Islet precursor cell (in vitro differentiated cells): ENCODE results near the gene FAM81B.
A peak's percentile ranks its signal among the peaks of the same experiment; 100 is the strongest.
"Not testable (repeated sequence)": the region's sequence is repeated elsewhere in the genome, so short reads cannot be mapped to it uniquely, and the experiment has no call there.

ENCODE experiments used
- DNase-seq: peaks from one replicate; pipeline ENCODE4 v3.0.0-alpha.2; 2018

The FAM81B gene

DNA sequence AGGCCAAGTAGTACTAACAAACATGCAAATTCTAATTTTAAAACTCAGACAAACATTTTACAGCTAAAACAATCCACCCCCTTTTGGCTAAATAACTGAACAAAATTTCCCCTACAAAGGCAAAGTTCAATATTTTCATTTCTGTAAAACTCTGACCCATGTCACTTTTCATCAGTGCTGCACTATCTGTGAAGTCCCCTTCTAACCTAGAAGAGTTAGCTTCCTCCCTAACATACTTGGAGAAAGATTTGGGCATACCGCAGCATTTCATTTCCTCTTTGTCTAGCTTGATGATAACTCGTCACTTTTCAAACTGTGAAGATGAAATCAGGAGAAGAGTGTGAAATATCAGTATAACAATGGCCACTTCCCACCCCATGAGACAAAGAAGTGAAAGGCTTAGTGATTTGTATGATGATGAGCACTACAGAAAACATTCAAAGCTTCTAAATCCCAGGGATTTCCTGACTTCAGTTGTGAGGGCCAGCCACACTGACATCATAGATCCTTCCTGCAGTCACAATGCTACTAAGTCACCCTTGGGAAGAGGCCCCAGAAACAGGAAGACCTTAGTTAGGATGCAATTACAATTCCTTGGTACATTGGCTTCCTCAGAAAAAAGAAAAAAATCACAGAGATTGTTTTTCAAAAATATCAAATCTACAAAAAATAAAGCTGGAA is at the start of gene FAM81B:
FAM81B (plus strand) TSS at position 555 of the 681 bp plus-strand sequence; CDS start at position 579, 24 bp downstream.
- DNase-seq, result no peak

DNA sequence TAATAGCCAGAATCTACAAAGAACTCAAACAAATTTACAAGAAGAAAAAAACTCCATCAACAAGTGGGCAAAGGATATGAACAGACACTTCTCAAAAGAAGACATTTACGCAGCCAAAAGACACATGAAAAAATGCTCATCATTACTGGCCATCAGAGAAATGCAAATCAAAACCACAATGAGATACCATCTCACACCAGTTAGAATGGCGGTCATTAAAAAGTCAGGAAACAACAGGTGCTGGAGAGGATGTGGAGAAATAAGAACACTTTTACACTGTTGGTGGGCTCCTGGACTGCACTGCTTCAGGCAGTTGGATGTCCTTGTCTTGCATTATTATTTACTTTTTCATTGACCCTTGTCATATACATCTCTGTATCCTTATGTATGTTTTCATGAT is 49.7 kb upstream of the FAM81B start:
- DNase-seq, result not testable (repeated sequence)

GRCh38 chr5:95347506-95348120 is 43.6 kb upstream of the FAM81B start:
- DNase-seq, result no peak

- no peak for DNase-seq
Measured at GRCh38 chr5:95350631-95351030, 40.5 kb upstream of the FAM81B start.

- DNase-seq, result no peak
Measured at GRCh38 chr5:95352691-95353090, 38.5 kb upstream of the FAM81B start.

DNA sequence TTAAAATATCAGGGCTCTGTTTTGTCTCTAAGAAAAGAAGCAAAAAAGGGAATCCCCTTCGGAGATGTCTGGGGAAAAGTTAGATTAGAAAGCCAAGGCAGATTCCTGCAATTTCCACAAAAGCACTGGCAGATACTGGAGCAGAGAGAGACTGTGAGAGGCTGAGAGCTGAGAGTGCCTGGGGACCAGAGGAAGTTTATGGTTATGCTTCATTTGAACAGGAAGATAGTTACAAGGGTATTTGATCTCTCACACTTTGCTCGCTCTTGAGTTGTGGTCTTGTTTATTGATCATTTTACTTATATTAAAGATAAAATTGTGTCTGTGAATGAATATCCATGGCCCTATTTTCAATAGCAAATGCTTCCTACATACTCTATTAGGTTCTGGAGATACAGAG is 32.8 kb upstream of the FAM81B start:
- no peak for DNase-seq

DNA sequence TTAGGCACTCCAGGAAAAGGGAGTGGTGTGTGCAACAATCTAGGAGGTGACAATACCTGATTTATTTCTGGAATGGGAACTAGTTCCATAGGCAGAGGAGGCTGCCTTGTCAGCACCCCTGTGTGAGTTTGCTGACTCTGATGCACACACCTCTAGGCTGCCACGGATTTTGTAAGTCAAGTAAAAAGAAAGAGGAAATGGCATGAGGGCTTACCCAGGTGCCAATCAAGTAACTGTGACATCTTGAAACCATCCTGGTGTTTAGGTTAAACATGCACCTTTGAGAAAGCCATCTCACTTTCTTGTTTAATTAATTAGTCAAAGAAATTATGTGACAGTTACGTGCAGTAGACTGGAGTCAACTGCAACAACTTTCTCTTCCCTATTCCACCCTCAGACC is 32.3 kb upstream of the FAM81B start:
- DNase-seq, result no peak

GRCh38 chr5:95360667-95361066 is 30.5 kb upstream of the FAM81B start:
- DNase-seq, result not testable (repeated sequence)

GRCh38 chr5:95365302-95366095 is 25.7 kb upstream of the FAM81B start:
- DNase-seq, result peak; percentile 59

- no peak for DNase-seq
Measured at GRCh38 chr5:95369782-95370181, 21.4 kb upstream of the FAM81B start.

DNA sequence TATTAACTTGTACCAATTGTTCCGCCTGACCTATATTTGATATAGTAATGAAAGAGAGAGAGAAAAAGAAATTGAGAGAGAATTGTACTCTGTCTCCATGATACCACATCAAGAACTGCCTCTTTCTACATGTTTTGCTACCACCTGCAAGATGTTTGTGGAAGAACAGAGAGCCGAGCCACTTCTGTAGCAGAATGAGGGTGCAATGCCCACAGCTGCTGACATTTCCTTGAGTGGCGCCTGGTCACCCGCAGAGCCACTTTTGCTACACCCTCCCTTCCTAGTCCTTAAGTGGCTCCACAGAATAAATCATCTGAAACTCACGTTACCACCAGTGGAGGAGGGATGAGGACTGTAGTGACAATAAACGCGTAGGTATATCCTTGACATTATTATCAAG is 17.1 kb upstream of the FAM81B start:
- no peak for DNase-seq

GRCh38 chr5:95375591-95375990 is 15.6 kb upstream of the FAM81B start:
- no peak for DNase-seq

GRCh38 chr5:95379133-95379532 is 12.0 kb upstream of the FAM81B start:
- DNase-seq, result no peak

GRCh38 chr5:95380103-95380628 is 11.0 kb upstream of the FAM81B start:
- DNase-seq, result no peak

- no peak for DNase-seq
Measured at GRCh38 chr5:95382801-95383200, 8.4 kb upstream of the FAM81B start.

GRCh38 chr5:95384485-95385213 is 6.5 kb upstream of the FAM81B start:
- no peak for DNase-seq

GRCh38 chr5:95385334-95385733 is 5.8 kb upstream of the FAM81B start:
- DNase-seq, result no peak

DNA sequence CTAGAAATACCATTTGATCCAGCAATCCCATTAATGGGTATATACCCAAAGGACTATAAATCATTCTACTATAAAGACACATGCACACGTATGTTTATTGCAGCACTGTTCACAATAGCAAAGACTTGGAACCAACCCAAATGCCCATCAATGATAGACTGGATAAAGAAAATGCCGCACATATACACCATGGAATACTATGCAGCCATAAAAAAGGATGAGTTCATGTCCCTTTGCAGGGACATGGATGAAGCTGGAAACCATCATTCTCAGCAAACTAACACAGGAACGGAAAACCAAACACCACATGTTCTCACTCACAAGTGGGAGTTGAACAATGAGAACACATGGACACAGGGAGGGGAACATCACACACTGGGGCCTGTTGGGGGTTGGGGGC is 799 bp downstream of the FAM81B start:
- not testable (repeated sequence) for DNase-seq

- DNase-seq, result no peak
Measured at GRCh38 chr5:95392593-95393182, 1.5 kb downstream of the FAM81B start.

- DNase-seq, result no peak
Measured at GRCh38 chr5:95393279-95393678, 2.1 kb downstream of the FAM81B start.

- no peak for DNase-seq
Measured at GRCh38 chr5:95398989-95399388, 7.8 kb downstream of the FAM81B start.

DNA sequence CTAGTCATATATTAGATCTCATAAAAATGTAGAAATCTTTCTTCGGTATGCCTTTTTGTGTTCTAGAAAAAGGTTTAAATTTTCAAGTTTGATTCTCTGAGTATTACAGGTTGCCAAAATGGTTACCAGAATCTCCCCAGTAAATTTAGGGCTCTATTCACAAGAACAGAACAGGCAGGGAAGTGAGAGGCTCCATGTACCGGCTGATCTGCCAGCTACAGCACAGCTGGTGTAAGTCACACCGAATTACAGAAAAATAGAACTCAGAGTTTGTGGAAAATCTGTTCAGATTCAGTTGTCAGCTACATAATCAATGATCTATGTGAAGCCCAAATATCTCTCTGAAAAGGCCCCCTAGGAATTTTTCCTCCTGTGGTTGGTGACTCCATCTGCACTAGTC is 10.5 kb downstream of the FAM81B start:
- no peak for DNase-seq

DNA sequence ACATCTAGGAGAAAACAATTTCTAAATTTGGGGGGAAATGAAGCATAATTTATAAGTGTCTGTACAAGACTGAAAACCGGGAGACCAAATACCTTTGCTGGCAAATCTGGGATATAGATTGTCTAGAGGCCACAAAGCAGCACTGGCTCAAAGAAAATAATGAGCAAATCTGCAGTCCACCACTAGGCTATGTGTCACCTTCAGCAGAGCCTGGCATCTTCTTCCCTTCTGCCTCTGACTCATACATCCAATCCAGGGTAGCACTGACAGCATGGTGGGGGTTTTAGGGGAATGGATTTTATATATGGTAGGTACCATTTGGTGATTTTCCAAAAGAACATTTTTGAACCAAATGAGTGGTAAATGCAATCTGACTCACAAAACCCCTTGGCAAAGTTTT is 12.8 kb downstream of the FAM81B start:
- no peak for DNase-seq
